Measurements from ENCODE around the gene TSPAN3. TPM values are rescaled to one million over a fixed set of nuclear protein-coding genes. Genes with fewer than 3 reads are reported as not detected.

TSPAN3 gene
- total RNA-seq, 1 experiment from 2014 or later = 140 TPM

GRCh38 chr15:77107068-77107467 lies 36.2 kb upstream of the TSPAN3 start:
- no TSS peak for BruUV-seq (replicated peaks)
- no peaks in the 10 kb centered on the region for H3K9me3 ChIP-seq (ENCODE audit: low read length)
- no peaks in the 10 kb centered on the region for H3K79me2 ChIP-seq (ENCODE audit: low read length)
- no peaks in the 10 kb centered on the region for H3K27me3 ChIP-seq (ENCODE audit: low read length)
- TF ChIP-seq CTCF (conservative IDR thresholded peaks at IDR 0.05; ENCODE audit: low read depth, low read length) (no peak), EZH2phosphoT487 (IDR thresholded peaks at IDR 0.05; ENCODE audit: borderline replicate concordance, low read length) (no peak), EZH2 (IDR thresholded peaks at IDR 0.05; ENCODE audit: low read length, unreplicated experiment) (no peak)
- ChIA-PET CTCF (interaction anchor here (0.7 kb wide), 1 partner anchor 390 kb away, joined by 3 read pairs; no protein-coding TSS in a partner anchor), POLR2A (ENCODE audit: unreplicated experiment) (no interaction called here)
- no peak overlapping the region for H2AFZ ChIP-seq (ENCODE audit: low read length)
- H3K9ac ChIP-seq (ENCODE audit: low read length) = no peak overlapping the region
- no peak for ATAC-seq
- no peaks in the 10 kb centered on the region for H3K36me3 ChIP-seq (ENCODE audit: low read depth, low read length)
- H3F3A ChIP-seq (ENCODE audit: low read length, unreplicated experiment) = no peaks in the 10 kb centered on the region
- H3K4me3 ChIP-seq (ENCODE audit: low read length) = no peak overlapping the region
- no peak overlapping the region for H3K27ac ChIP-seq (ENCODE audit: low read length)
- H3K4me1 ChIP-seq (ENCODE audit: insufficient read depth, low read length) = peaks cover 4% of the 10 kb centered on the region; the same call in 1 of the 2 replicates
- intact Hi-C loops (cut with micrococcal nuclease) = no loop called here
- DNase-seq = no peak
- H4K20me1 ChIP-seq (ENCODE audit: low read length) = no peaks in the 10 kb centered on the region
- no peaks in the 10 kb centered on the region for H3K9me2 ChIP-seq (replicated peaks; ENCODE audit: low read length)
- H3K4me2 ChIP-seq (ENCODE audit: low read length) = no peak overlapping the region

- ATAC-seq = no peak
- H3K4me3 ChIP-seq (ENCODE audit: low read length) = no peak overlapping the region
- H3K36me3 ChIP-seq (ENCODE audit: low read depth, low read length) = no peaks in the 10 kb centered on the region
- no peaks in the 10 kb centered on the region for H4K20me1 ChIP-seq (ENCODE audit: low read length)
- CTCF ChIA-PET = no interaction called here
- peaks cover 4% of the 10 kb centered on the region; the same call in 1 of the 2 replicates for H3K4me1 ChIP-seq (ENCODE audit: insufficient read depth, low read length)
- no peaks in the 10 kb centered on the region for H3K9me2 ChIP-seq (replicated peaks; ENCODE audit: low read length)
- no peak overlapping the region for H2AFZ ChIP-seq (ENCODE audit: low read length)
- DNase-seq = no peak
- H3K79me2 ChIP-seq (ENCODE audit: low read length) = no peaks in the 10 kb centered on the region
- POLR2A ChIA-PET (ENCODE audit: unreplicated experiment) = no interaction called here
- BruUV-seq (replicated peaks) = no TSS peak
- H3K4me2 ChIP-seq (ENCODE audit: low read length) = no peak overlapping the region
- H3K9me3 ChIP-seq (ENCODE audit: low read length) = no peaks in the 10 kb centered on the region
- H3K27ac ChIP-seq (ENCODE audit: low read length) = no peak overlapping the region
- H3K27me3 ChIP-seq (ENCODE audit: low read length) = no peaks in the 10 kb centered on the region
- TF ChIP-seq EZH2 (IDR thresholded peaks at IDR 0.05; ENCODE audit: low read length, unreplicated experiment) (no peak), EZH2phosphoT487 (IDR thresholded peaks at IDR 0.05; ENCODE audit: borderline replicate concordance, low read length) (no peak), CTCF (conservative IDR thresholded peaks at IDR 0.05; ENCODE audit: low read depth, low read length) (no peak)
- no peak overlapping the region for H3K9ac ChIP-seq (ENCODE audit: low read length)
- intact Hi-C loops (cut with micrococcal nuclease) = no loop called here
- no peaks in the 10 kb centered on the region for H3F3A ChIP-seq (ENCODE audit: low read length, unreplicated experiment)
Observed at GRCh38 chr15:77104155-77104554, 33.2 kb upstream of the TSPAN3 start.

GRCh38 chr15:77099741-77100463 lies 29.0 kb upstream of the TSPAN3 start:
- intact Hi-C loops (cut with micrococcal nuclease) = no loop called here
- no peak overlapping the region for H3K4me2 ChIP-seq (ENCODE audit: low read length)
- POLR2A ChIA-PET (ENCODE audit: unreplicated experiment) = no interaction called here
- no peaks in the 10 kb centered on the region for H3K9me3 ChIP-seq (ENCODE audit: low read length)
- no peaks in the 10 kb centered on the region for H3K4me1 ChIP-seq (ENCODE audit: insufficient read depth, low read length)
- no peak overlapping the region for H3K4me3 ChIP-seq (ENCODE audit: low read length)
- CTCF ChIA-PET = no interaction called here
- ATAC-seq = no peak
- BruUV-seq (replicated peaks) = no TSS peak
- no peaks in the 10 kb centered on the region for H3K9me2 ChIP-seq (replicated peaks; ENCODE audit: low read length)
- no peaks in the 10 kb centered on the region for H3K36me3 ChIP-seq (ENCODE audit: low read depth, low read length)
- no peaks in the 10 kb centered on the region for H3K27me3 ChIP-seq (ENCODE audit: low read length)
- H2AFZ ChIP-seq (ENCODE audit: low read length) = no peak overlapping the region
- H3K27ac ChIP-seq (ENCODE audit: low read length) = no peak overlapping the region
- no peak for DNase-seq
- TF ChIP-seq CTCF (conservative IDR thresholded peaks at IDR 0.05; ENCODE audit: low read depth, low read length) (no peak), EZH2phosphoT487 (IDR thresholded peaks at IDR 0.05; ENCODE audit: borderline replicate concordance, low read length) (no peak)
- no peaks in the 10 kb centered on the region for H3K79me2 ChIP-seq (ENCODE audit: low read length)
- no peaks in the 10 kb centered on the region for H3F3A ChIP-seq (ENCODE audit: low read length, unreplicated experiment)
- H4K20me1 ChIP-seq (ENCODE audit: low read length) = no peaks in the 10 kb centered on the region
- H3K9ac ChIP-seq (ENCODE audit: low read length) = no peak overlapping the region

Measured in PC-3 (cell line).